Tibial nerve (tissue), 4 donors: ENCODE data around the gene ZBTB40.

Experiments used
- CTCF ChIP-seq, 5 experiments: fragments of 200-600 bp in 3 of 5; fragments of 450-650 bp in 2 of 5; sonication (generic) in 3 of 5; IDR thresholded peaks; one replicate each; pipeline ENCODE4 v1.5.1; 2016 to 2019; ENCODE audit warnings: antibody characterized with exemption in 5 of 5, mild to moderate bottlenecking in 3 of 5, moderate library complexity in 2 of 5
- EP300 ChIP-seq, 2 donors: sonication (generic); formaldehyde crosslinking; IDR thresholded peaks; one replicate each; pipeline ENCODE4 v1.6.1; 2017; ENCODE audit warnings: antibody characterized with exemption in 2 of 2, mild to moderate bottlenecking in 1 of 2
- POLR2A ChIP-seq, 2 donors: fragments of 450-650 bp; IDR thresholded peaks; one replicate each; pipeline ENCODE4 v1.6.1; 2017; ENCODE audit warnings: antibody characterized with exemption in 2 of 2, mild to moderate bottlenecking in 2 of 2, moderate library complexity in 2 of 2

DNA sequence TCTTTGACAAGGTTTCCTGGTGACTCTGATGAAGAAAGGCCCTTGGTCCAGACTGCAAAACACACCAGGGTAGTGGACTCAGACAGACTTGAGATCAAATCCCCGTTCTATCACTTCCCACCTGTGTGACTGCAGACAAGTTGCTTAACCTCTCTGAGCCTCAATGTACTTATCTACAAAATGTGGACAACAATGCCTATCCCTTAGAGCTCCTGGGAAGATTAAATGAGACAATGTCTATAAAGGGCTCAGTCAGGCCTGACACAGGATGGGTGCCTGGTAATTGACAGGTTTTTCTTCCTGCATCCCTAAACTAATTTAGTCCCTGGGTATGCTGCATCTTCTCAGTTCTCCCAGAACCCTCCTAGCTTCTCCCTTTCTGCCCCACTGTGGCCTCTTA, 37.9 kb upstream of the ZBTB40 start:
- TF ChIP-seq CTCF (IDR thresholded peaks at IDR 0.05) (no peak), POLR2A (IDR thresholded peaks at IDR 0.05) (no peak), EP300 (IDR thresholded peaks at IDR 0.05) (no peak)
